Heart right ventricle (tissue), 16 donors: ENCODE measurements around the gene ELF4. TPM values are rescaled to one million over a fixed set of nuclear protein-coding genes. Genes with fewer than 3 reads are reported as not detected.

Source experiments
- ATAC-seq, 8 donors: fragments of 200-7000 bp; cut with Tn5 transposase; one replicate each; pipeline ENCODE4 v1.9.1; 2020; ENCODE audit warnings: mild to moderate bottlenecking in 8 of 8, moderate library complexity in 8 of 8, moderate number of reproducible peaks in 1 of 8
- DNase-seq, 2 donors: peaks; one replicate each; pipeline ENCODE4 v3.0.0-alpha.2; 2020
- H3K27ac ChIP-seq, 10 donors: fragments of 200-600 bp; sonication (generic) in 2 of 10; one replicate each; pipeline versions ENCODE4 v1.5.0 to v1.8.0; 2020 to 2022; ENCODE audit warnings: mild to moderate bottlenecking in 3 of 10
- H3K27me3 ChIP-seq, 7 donors: fragments of 200-600 bp; one replicate each; pipeline ENCODE4 v1.8.0; 2021 to 2022; ENCODE audit warnings: mild to moderate bottlenecking in 2 of 7
- H3K36me3 ChIP-seq, 9 donors: fragments of 200-600 bp; sonication (generic) in 1 of 9; one replicate each; pipeline versions ENCODE4 v1.5.0 to v1.8.0; 2020 to 2022; ENCODE audit warnings: mild to moderate bottlenecking in 2 of 9
- H3K4me1 ChIP-seq, 9 donors: fragments of 200-600 bp; sonication (generic) in 1 of 9; one replicate each; pipeline versions ENCODE4 v1.5.0 to v1.8.0; 2020 to 2022; ENCODE audit warnings: mild to moderate bottlenecking in 4 of 9
- H3K4me3 ChIP-seq, 10 donors: fragments of 200-600 bp; sonication (generic) in 2 of 10; one replicate each; pipeline versions ENCODE4 v1.5.0 to v1.8.0; 2020 to 2022; ENCODE audit warnings: mild to moderate bottlenecking in 7 of 10, moderate library complexity in 2 of 10
- H3K9me3 ChIP-seq, 11 donors: fragments of 200-600 bp in 10 of 11; sonication (generic) in 2 of 11; one replicate each; pipeline versions ENCODE4 v1.5.0 to v1.8.0; 2013 to 2022; ENCODE audit warnings: mild to moderate bottlenecking in 2 of 11, control low read depth in 1 of 11, moderate library complexity in 1 of 11
- WGBS, 2 donors: extraction: QIAGEN DNeasy Blood & Tissue Kit; methylation state at CpG; one replicate each; pipeline ENCODE4 v1.1.7; 2013; ENCODE audit warnings: inconsistent platforms in 1 of 2; 5-methylcytosine and 5-hydroxymethylcytosine counted together
- intact Hi-C, 10 donors: fragments of 100-400 bp; cut with DNase I; formaldehyde crosslinking; loops; one replicate each; pipeline versions ENCODE4 v1.11.1 to v1.14.2; 2022
- polyA plus RNA-seq, 2 donors: library from polyadenylated mRNA; stranded (reverse); fragments of 200-250 nt; gene quantifications; one replicate each; pipeline ENCODE4 v1.2.3, GENCODE V29; 2013
- total RNA-seq, 10 donors: library from RNA; stranded (reverse); fragmentation: NEBNext Ultra II Directional in 3 of 10; extraction: Animal tissue kit (Norgen Biotek cat#: 25700) in 3 of 10; gene quantifications; one replicate each; pipeline versions ENCODE4 v1.2.1 to v1.2.4, GENCODE V29; 2021 to 2023
- TF ChIP-seq, protein P1 (sequence below), 9 donors: fragments of 200-600 bp; sonication (generic) in 2 of 9; IDR thresholded peaks; one replicate each; pipeline versions ENCODE4 v1.5.0 to v1.8.0; 2021 to 2022; ENCODE audit warnings: antibody characterized with exemption in 9 of 9, mild to moderate bottlenecking in 5 of 9, moderate library complexity in 1 of 9
- donor health status: Arrhythmogenic right ventricular cardiomyopathy.
- donor health status: ischemic (EF 13 %, LVEDD 7.1; RV severe dilation, severe dysfunction).
- donor health status: healthy with polysubstance abuse.
- donor health status: DM: no; HTN: yes; CAD: no.
- donor health status: DM: no; HTN: no; CAD: no.
- donor health status: ischemic (EF 25% LVEDD 6.9; RV normal size, moderate dysfunction).
- donor health status: ischemic (EF 25% LVEDD 5.7; RV mildly dilated, moderate dysfunction).
- donor health status: healthy.
- donor health status: DM: yes; HTN: yes; CAD: no.
- donor health status: Ischemic cardiomyopathy.
- donor health status: ischemic (EF 35%, LVEDD 5.7; RV mildly dilated, moderate dysfunction).
- donor health status: nonischemic (EF 11% LVEDD 7.7; RV severe dilation, severe dysfunction).
- donor health status: DM: yes; HTN: yes; CAD: no.
- donor health status: PGD.
- donor health status: ischemic (EF 29% LVEDD 5.4; RV normal size, mild dysfunction).
- donor health status: nonischemic (EF 23%, LVEDD 6.1; RV moderate dilation, normal function).

ELF4 gene
- total and polyA plus RNA-seq, 12 donors = 1.8 to 8.6 (median 2.7) TPM

DNA sequence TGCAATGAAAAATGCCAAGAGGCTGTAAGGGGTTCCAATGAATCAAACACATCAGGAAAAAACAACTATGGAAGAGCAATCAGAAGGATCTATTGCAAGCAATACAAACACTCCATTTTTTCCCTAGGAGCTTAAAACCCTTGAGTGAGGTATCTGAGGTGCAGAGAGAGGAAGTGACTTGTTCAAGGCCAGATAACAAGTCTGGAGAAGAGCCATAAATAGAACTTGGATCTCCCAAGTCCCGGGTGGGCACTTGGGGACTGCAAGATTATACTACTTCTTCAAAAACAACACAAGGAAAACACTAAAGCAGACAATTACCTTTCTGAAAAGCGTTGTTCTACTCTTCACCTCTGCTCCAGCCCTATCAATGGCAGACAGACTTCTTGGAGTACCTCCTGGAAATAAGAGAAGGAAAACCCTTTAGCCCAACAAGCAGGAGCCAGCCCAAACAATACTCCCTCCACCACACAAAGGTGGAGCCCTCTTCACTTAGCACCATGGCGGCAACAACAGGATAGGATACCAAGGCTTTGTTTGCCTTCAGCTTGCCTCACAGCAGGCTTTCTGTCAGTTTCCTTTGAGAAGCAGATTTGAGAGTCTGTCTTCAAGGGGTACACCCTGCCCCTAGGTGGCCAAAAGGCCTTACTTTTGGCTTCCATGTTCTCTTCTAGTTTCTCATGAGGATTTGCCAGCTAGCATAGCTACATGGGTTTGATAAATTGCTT, 29.3 kb upstream of the ELF4 start:
- no peaks in the 10 kb centered on the region for H3K27me3 ChIP-seq
- H3K4me1 ChIP-seq = peaks cover 0 to 7% (median 0%) of the 10 kb centered on the region in 9 donors
- no peaks in the 10 kb centered on the region for H3K9me3 ChIP-seq
- H3K27ac ChIP-seq = peak overlapping the region in 1 of 10 donors; percentile 44
- H3K4me3 ChIP-seq = no peak overlapping the region
- no peak for DNase-seq
- WGBS, 2 donors = 31 to 37% methylated on average over 3 of the region's 3 CpGs
- no peak for ATAC-seq
- intact Hi-C loops = no loop called here
- peaks cover 0 to 92% (median 7%) of the 10 kb centered on the region in 9 donors for H3K36me3 ChIP-seq
- TF ChIP-seq, protein P1, sequence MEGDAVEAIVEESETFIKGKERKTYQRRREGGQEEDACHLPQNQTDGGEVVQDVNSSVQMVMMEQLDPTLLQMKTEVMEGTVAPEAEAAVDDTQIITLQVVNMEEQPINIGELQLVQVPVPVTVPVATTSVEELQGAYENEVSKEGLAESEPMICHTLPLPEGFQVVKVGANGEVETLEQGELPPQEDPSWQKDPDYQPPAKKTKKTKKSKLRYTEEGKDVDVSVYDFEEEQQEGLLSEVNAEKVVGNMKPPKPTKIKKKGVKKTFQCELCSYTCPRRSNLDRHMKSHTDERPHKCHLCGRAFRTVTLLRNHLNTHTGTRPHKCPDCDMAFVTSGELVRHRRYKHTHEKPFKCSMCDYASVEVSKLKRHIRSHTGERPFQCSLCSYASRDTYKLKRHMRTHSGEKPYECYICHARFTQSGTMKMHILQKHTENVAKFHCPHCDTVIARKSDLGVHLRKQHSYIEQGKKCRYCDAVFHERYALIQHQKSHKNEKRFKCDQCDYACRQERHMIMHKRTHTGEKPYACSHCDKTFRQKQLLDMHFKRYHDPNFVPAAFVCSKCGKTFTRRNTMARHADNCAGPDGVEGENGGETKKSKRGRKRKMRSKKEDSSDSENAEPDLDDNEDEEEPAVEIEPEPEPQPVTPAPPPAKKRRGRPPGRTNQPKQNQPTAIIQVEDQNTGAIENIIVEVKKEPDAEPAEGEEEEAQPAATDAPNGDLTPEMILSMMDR (IDR thresholded peaks at IDR 0.05) = no peak

- no peak for ATAC-seq
- H3K27me3 ChIP-seq = no peaks in the 10 kb centered on the region
- TF ChIP-seq, protein P1 (IDR thresholded peaks at IDR 0.05) = no peak
- H3K4me3 ChIP-seq = no peak overlapping the region
- H3K4me1 ChIP-seq = peaks cover 0 to 7% (median 0%) of the 10 kb centered on the region in 9 donors
- peaks cover 0 to 94% (median 7%) of the 10 kb centered on the region in 9 donors for H3K36me3 ChIP-seq
- intact Hi-C loops = no loop called here
- 89 to 94% methylated on average over 8 of the region's 8 CpGs for WGBS, 2 donors
- H3K9me3 ChIP-seq = no peaks in the 10 kb centered on the region
- DNase-seq = no peak
- H3K27ac ChIP-seq = no peak overlapping the region
Measured at GRCh38 chrX:130136961-130137360, 26.7 kb upstream of the ELF4 start.

GRCh38 chrX:130136496-130136895, 26.2 kb upstream of the ELF4 start:
- TF ChIP-seq, protein P1 (IDR thresholded peaks at IDR 0.05) = no peak
- intact Hi-C loops = no loop called here
- Histone ChIP-seq H3K27ac (no peak overlapping the region), H3K4me3 (no peak overlapping the region), H3K27me3 (no peaks in the 10 kb centered on the region), H3K9me3 (no peaks in the 10 kb centered on the region), H3K4me1 (peaks cover 0 to 7% (median 0%) of the 10 kb centered on the region in 9 donors), H3K36me3 (peaks cover 0 to 94% (median 7%) of the 10 kb centered on the region in 9 donors)
- 64 to 74% methylated on average over 5 of the region's 5 CpGs for WGBS, 2 donors
- no peak for ATAC-seq
- no peak for DNase-seq

- WGBS, 2 donors = 87 to 96% methylated on average over 5 of the region's 5 CpGs
- Histone ChIP-seq H3K27me3 (no peaks in the 10 kb centered on the region), H3K36me3 (peaks cover 0 to 96% (median 0%) of the 10 kb centered on the region in 9 donors), H3K4me3 (no peak overlapping the region), H3K9me3 (no peaks in the 10 kb centered on the region), H3K4me1 (peaks cover 0 to 8% (median 3%) of the 10 kb centered on the region in 9 donors), H3K27ac (no peak overlapping the region)
- TF ChIP-seq, protein P1 (IDR thresholded peaks at IDR 0.05) = no peak
- ATAC-seq (no peak), DNase-seq (no peak)
- intact Hi-C loops = no loop called here
Measured at GRCh38 chrX:130130990-130131389, 20.7 kb upstream of the ELF4 start.
